Fibroblast of lung (primary cell): ENCODE data around the gene MADCAM1. TPM values are rescaled to one million over a fixed set of nuclear protein-coding genes. Genes with fewer than 3 reads are reported as not detected.

ENCODE experiments used
- DNase-seq, 2 donors: peaks; one replicate each; pipeline versions ENCODE4 v3.0.0 to v3.0.0-alpha.2; 2010; ENCODE audit warnings: low read depth in 2 of 2
- H2AFZ ChIP-seq: 2 replicates; pipeline ENCODE4 v1.5.1; 2012; ENCODE audit warnings: low read length, control low read depth, inconsistent platforms
- H3K27ac ChIP-seq: 2 replicates; pipeline ENCODE4 v1.5.1; 2011; ENCODE audit warnings: low read length, control low read depth; ENCODE audit not compliant: insufficient read depth
- H3K27me3 ChIP-seq: 2 replicates; pipeline ENCODE4 v1.5.1; 2011; ENCODE audit warnings: mild to moderate bottlenecking, low read length; ENCODE audit not compliant: control insufficient read depth, insufficient read depth
- H3K36me3 ChIP-seq: 2 replicates; pipeline ENCODE4 v1.5.1; 2011; ENCODE audit warnings: low read length; ENCODE audit not compliant: control insufficient read depth, insufficient read depth
- H3K4me1 ChIP-seq: 2 replicates; pipeline ENCODE4 v1.5.1; 2011; ENCODE audit warnings: low read length; ENCODE audit not compliant: control insufficient read depth, insufficient read depth; ENCODE audit errors: extremely low read depth
- H3K4me2 ChIP-seq: 2 replicates; pipeline ENCODE4 v1.5.1; 2011; ENCODE audit warnings: low read length, control low read depth; ENCODE audit not compliant: insufficient read depth; ENCODE audit errors: extremely low read depth
- H3K4me3 ChIP-seq, 4 experiments: fragments of 200-600 bp in 1 of 4; sonication (generic) in 1 of 4; replicated peaks in 1 of 4; 2 replicates each; pipeline ENCODE4 v1.5.1; 2011 to 2016; ENCODE audit warnings: low read length in 4 of 4, low read depth in 3 of 4, mild to moderate bottlenecking in 3 of 4, control low read depth in 2 of 4, inconsistent platforms in 1 of 4, mixed read lengths in 1 of 4; ENCODE audit not compliant: insufficient read depth in 1 of 4; ENCODE audit errors: control extremely low read depth in 1 of 4
- H3K79me2 ChIP-seq: 2 replicates; pipeline ENCODE4 v1.5.1; 2012; ENCODE audit warnings: mild to moderate bottlenecking, low read length, inconsistent platforms; ENCODE audit not compliant: control insufficient read depth, insufficient read depth
- H3K9ac ChIP-seq: 2 replicates; pipeline ENCODE4 v1.5.1; 2011; ENCODE audit warnings: mild to moderate bottlenecking, low read length, control low read depth; ENCODE audit not compliant: insufficient read depth
- H3K9me3 ChIP-seq: 2 replicates; pipeline ENCODE4 v1.5.1; 2012; ENCODE audit warnings: low read depth, low read length; ENCODE audit not compliant: control insufficient read depth, insufficient read depth
- H4K20me1 ChIP-seq: 2 replicates; pipeline ENCODE4 v1.5.1; 2011; ENCODE audit warnings: low read length; ENCODE audit not compliant: control insufficient read depth, insufficient read depth; ENCODE audit errors: extremely low read depth
- EZH2 ChIP-seq: IDR thresholded peaks from 2 replicates; pipeline ENCODE4 v1.5.1; 2012; ENCODE audit warnings: low read length, control low read depth, mild to moderate bottlenecking; ENCODE audit errors: missing control alignments
- polyA plus RNA-seq, 2 donors: library from polyadenylated mRNA; depleted of rRNA in 1 of 2; stranded (reverse) in 1 of 2; unstranded in 1 of 2; fragments of >200 nt; gene quantifications; 2 replicates each; pipeline ENCODE4 v1.2.1, GENCODE V29; 2011 to 2012; ENCODE audit warnings: missing spikeins in 1 of 2
- total RNA-seq: library from RNA; depleted of rRNA; stranded (reverse); fragments of >200 nt; gene quantifications from 2 replicates; pipeline ENCODE4 v1.2.1, GENCODE V29; 2014
- TF ChIP-seq, protein P1 (sequence below), 2 donors: IDR thresholded peaks in 1 of 2; conservative IDR thresholded peaks in 1 of 2; 1 replicate in 1 of 2; 2 replicates in 1 of 2; pipeline ENCODE4 v1.5.1; 2011 to 2012; ENCODE audit warnings: low read length in 2 of 2, control low read depth in 1 of 2, inconsistent platforms in 1 of 2, low read depth in 1 of 2, mild to moderate bottlenecking in 1 of 2

MADCAM1 gene
- total and polyA plus RNA-seq, 2 donors (not counting 1 experiment from before 2014, with no cell fraction given): 0.17 TPM; not detected in 1

DNA sequence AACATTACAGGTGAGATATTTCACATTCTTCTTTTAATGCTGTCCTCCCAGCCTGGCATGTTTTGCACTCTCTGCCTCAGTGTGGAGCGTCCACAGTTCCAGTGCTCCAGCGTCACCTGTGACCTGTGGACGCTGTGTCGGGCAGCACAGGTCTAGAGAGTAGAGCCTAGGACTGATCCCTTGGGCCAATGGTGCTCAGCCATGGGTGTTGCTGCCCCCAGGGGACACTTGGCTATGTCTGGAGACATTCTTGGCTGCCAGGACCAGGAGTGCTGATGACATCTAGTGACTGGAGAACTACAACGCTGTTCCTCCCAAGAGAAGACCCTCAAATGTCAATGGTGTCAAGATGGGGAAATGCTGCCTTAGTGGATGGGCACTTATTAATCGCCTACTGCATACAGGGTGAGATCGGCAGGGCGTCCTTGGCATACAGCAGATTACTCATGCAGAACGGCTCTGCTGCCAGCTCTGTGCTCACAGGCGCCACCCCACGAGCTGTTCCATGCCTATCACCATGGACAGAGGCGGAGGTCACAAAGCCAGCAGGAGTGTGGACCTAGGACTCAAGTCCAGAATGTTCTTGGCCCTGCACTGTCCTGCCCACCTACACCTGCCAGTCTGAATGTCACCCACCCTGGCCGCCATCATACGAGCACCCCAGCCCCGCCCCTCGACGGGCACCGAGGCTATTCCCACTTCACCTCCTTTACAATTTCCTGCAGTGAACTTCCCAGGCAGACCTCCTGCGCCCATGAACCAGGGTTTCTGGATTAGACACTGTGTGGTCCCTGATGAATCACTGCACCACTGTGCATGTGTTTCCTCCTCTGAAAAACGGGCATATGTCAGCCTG is 13.9 kb upstream of the MADCAM1 start:
- no peak overlapping the region for H3K4me2 ChIP-seq
- H3K4me1 ChIP-seq: peaks cover 5% of the 10 kb centered on the region
- H2AFZ ChIP-seq: no peak overlapping the region
- H4K20me1 ChIP-seq: no peaks in the 10 kb centered on the region
- DNase-seq: no peak
- no peak overlapping the region for H3K9ac ChIP-seq
- H3K4me3 ChIP-seq: no peak overlapping the region
- no peaks in the 10 kb centered on the region for H3K36me3 ChIP-seq
- no peak overlapping the region for H3K27ac ChIP-seq
- no peaks in the 10 kb centered on the region for H3K79me2 ChIP-seq
- no peaks in the 10 kb centered on the region for H3K9me3 ChIP-seq
- TF ChIP-seq EZH2: no peak
- TF ChIP-seq, protein P1, sequence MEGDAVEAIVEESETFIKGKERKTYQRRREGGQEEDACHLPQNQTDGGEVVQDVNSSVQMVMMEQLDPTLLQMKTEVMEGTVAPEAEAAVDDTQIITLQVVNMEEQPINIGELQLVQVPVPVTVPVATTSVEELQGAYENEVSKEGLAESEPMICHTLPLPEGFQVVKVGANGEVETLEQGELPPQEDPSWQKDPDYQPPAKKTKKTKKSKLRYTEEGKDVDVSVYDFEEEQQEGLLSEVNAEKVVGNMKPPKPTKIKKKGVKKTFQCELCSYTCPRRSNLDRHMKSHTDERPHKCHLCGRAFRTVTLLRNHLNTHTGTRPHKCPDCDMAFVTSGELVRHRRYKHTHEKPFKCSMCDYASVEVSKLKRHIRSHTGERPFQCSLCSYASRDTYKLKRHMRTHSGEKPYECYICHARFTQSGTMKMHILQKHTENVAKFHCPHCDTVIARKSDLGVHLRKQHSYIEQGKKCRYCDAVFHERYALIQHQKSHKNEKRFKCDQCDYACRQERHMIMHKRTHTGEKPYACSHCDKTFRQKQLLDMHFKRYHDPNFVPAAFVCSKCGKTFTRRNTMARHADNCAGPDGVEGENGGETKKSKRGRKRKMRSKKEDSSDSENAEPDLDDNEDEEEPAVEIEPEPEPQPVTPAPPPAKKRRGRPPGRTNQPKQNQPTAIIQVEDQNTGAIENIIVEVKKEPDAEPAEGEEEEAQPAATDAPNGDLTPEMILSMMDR (conservative IDR thresholded peaks at IDR 0.05 in 1 of 2, IDR thresholded peaks at IDR 0.05 in 1 of 2; ENCODE audit: low read depth in 1 of 2, low read length in 2 of 2): no peak
- H3K27me3 ChIP-seq: no peaks in the 10 kb centered on the region

DNA sequence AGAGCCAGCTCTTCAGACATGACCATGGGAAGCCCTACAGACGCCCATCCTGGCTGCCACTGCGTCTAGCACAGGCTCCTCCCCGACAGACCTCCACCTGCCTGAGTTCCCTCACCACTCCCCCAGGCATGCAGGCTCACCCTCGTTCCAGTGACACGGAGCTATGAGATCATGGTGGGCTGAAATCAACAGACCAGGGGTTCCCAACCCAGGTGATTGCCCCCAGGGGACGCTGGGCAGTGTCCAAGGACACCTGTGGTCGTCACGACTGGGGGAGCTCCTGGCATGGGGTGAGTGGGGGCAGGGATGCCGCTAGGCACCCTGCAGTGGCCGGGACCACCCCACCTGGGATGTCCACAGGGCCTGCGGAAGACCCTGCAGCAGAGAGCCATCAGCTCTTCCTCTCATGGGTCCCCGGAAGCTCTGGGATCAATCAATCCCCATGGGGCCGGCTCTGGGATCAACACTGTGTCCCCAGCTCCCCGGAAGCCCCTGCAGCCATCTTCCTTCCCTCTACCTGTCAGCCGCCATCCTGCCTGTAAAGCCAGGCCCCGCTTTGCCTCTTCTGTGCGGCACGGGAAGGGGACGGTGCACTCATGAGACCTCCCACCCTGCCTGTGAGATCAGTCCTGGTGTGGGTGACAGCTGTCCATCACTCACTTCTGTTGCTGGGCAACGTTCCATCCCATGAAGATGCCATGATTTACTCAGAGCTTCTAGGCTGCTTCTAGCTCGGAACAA is 12.8 kb upstream of the MADCAM1 start:
- H3K36me3 ChIP-seq: no peaks in the 10 kb centered on the region
- H2AFZ ChIP-seq: no peak overlapping the region
- no peak for DNase-seq
- TF ChIP-seq EZH2: no peak
- TF ChIP-seq, protein P1 (conservative IDR thresholded peaks at IDR 0.05 in 1 of 2, IDR thresholded peaks at IDR 0.05 in 1 of 2; ENCODE audit: low read depth in 1 of 2, low read length in 2 of 2): no peak
- no peak overlapping the region for H3K9ac ChIP-seq
- H3K27ac ChIP-seq: no peak overlapping the region
- H3K9me3 ChIP-seq: no peaks in the 10 kb centered on the region
- H3K4me1 ChIP-seq: peaks cover 5% of the 10 kb centered on the region
- H3K27me3 ChIP-seq: no peaks in the 10 kb centered on the region
- H4K20me1 ChIP-seq: no peaks in the 10 kb centered on the region
- H3K4me2 ChIP-seq: no peak overlapping the region
- no peaks in the 10 kb centered on the region for H3K79me2 ChIP-seq
- H3K4me3 ChIP-seq: no peak overlapping the region

DNA sequence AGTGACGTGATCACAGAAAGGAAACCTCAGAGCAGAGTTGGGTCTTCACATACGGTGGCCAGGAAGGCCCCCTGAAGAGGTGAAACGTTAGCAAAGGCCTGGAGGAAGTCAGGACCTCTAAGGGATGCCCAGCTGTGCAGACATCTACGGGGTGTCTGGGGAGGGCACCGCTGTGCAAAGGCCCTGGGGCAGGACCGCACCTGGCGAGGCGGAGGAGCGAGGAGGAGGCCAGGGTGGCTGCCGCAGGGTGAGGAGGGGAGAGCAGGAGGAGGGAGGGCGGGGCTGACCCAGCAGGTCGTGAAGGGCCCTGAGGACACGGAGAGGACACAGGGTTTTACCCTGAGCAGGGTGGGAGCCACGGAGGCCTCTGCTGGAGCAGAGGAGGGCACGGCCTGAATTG is 11.8 kb upstream of the MADCAM1 start:
- Histone ChIP-seq H3K4me1 (peaks cover 5% of the 10 kb centered on the region), H4K20me1 (no peaks in the 10 kb centered on the region), H3K9ac (no peak overlapping the region), H3K4me2 (no peak overlapping the region), H3K27me3 (no peaks in the 10 kb centered on the region), H3K27ac (no peak overlapping the region), H3K4me3 (no peak overlapping the region), H3K9me3 (no peaks in the 10 kb centered on the region), H2AFZ (no peak overlapping the region), H3K79me2 (no peaks in the 10 kb centered on the region), H3K36me3 (no peaks in the 10 kb centered on the region)
- no peak for TF ChIP-seq EZH2
- TF ChIP-seq, protein P1 (conservative IDR thresholded peaks at IDR 0.05 in 1 of 2, IDR thresholded peaks at IDR 0.05 in 1 of 2; ENCODE audit: low read depth in 1 of 2, low read length in 2 of 2): no peak
- no peak for DNase-seq
